ENCODE data around the gene WNK2. TPM values are rescaled to one million over a fixed set of nuclear protein-coding genes. Genes with fewer than 3 reads are reported as not detected.

The WNK2 gene
- total and polyA plus RNA-seq, 2 of the 4 experiments (the other 2 are of a cell fraction): not detected

DNA sequence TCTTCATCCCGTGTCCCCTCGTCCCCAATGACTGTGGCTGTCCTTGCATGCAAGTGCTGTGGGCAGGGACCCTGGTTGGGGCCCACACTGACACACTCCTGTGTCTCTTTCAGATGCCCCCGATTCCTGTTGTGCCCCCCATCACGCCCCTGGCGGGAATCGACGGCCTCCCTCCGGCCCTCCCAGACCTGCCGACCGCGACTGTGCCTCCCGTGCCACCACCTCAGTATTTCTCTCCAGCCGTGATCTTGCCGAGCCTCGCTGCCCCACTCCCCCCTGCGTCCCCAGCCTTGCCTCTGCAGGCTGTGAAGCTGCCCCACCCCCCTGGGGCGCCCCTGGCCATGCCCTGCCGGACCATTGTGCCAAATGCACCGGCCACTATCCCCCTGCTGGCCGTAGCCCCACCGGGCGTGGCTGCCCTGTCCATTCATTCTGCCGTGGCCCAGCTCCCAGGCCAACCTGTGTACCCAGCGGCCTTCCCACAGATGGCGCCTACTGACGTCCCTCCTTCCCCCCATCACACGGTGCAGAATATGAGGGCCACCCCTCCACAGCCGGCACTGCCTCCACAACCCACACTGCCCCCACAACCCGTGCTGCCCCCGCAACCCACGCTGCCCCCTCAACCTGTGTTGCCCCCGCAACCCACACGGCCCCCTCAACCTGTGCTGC is 75.0 kb downstream of the WNK2 start:
- no peaks in the 10 kb centered on the region for H3K4me1 ChIP-seq (ENCODE audit: control insufficient read depth, insufficient read depth, low read length)
- H2BK5ac ChIP-seq (ENCODE audit: low read depth, low read length, poor library complexity, severe bottlenecking): no peak overlapping the region
- POLR2A ChIA-PET (ENCODE audit: unreplicated experiment): no interaction called here
- TF ChIP-seq MAZ (IDR thresholded peaks at IDR 0.05; ENCODE audit: borderline replicate concordance, low read depth, low read length): no peak
- no peak for TF ChIP-seq RCOR1 (IDR thresholded peaks at IDR 0.05; ENCODE audit: insufficient replicate concordance, low read length)
- TF ChIP-seq POLR2A (IDR thresholded peaks at IDR 0.05; ENCODE audit: low read depth, low read length): no peak
- TF ChIP-seq, protein P1, sequence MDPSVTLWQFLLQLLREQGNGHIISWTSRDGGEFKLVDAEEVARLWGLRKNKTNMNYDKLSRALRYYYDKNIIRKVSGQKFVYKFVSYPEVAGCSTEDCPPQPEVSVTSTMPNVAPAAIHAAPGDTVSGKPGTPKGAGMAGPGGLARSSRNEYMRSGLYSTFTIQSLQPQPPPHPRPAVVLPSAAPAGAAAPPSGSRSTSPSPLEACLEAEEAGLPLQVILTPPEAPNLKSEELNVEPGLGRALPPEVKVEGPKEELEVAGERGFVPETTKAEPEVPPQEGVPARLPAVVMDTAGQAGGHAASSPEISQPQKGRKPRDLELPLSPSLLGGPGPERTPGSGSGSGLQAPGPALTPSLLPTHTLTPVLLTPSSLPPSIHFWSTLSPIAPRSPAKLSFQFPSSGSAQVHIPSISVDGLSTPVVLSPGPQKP (IDR thresholded peaks at IDR 0.05; ENCODE audit: borderline replicate concordance, low read depth, low read length): no peak
- no peak for TF ChIP-seq CHD1 (IDR thresholded peaks at IDR 0.05; ENCODE audit: low read depth, low read length)
- TF ChIP-seq CEBPB (IDR thresholded peaks at IDR 0.05; ENCODE audit: low read depth, low read length): no peak
- TF ChIP-seq RAD21 (IDR thresholded peaks at IDR 0.05; ENCODE audit: low read length): no peak
- no peak for TF ChIP-seq MXI1 (IDR thresholded peaks at IDR 0.05; ENCODE audit: borderline replicate concordance, low read depth, low read length)
- TF ChIP-seq, protein P2, sequence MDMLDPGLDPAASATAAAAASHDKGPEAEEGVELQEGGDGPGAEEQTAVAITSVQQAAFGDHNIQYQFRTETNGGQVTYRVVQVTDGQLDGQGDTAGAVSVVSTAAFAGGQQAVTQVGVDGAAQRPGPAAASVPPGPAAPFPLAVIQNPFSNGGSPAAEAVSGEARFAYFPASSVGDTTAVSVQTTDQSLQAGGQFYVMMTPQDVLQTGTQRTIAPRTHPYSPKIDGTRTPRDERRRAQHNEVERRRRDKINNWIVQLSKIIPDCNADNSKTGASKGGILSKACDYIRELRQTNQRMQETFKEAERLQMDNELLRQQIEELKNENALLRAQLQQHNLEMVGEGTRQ (IDR thresholded peaks at IDR 0.05; ENCODE audit: low read depth, low read length): no peak
- TF ChIP-seq, protein P3, sequence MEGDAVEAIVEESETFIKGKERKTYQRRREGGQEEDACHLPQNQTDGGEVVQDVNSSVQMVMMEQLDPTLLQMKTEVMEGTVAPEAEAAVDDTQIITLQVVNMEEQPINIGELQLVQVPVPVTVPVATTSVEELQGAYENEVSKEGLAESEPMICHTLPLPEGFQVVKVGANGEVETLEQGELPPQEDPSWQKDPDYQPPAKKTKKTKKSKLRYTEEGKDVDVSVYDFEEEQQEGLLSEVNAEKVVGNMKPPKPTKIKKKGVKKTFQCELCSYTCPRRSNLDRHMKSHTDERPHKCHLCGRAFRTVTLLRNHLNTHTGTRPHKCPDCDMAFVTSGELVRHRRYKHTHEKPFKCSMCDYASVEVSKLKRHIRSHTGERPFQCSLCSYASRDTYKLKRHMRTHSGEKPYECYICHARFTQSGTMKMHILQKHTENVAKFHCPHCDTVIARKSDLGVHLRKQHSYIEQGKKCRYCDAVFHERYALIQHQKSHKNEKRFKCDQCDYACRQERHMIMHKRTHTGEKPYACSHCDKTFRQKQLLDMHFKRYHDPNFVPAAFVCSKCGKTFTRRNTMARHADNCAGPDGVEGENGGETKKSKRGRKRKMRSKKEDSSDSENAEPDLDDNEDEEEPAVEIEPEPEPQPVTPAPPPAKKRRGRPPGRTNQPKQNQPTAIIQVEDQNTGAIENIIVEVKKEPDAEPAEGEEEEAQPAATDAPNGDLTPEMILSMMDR (conservative IDR thresholded peaks at IDR 0.05; ENCODE audit: low read depth, low read length): no peak
- H2AK9ac ChIP-seq (replicated peaks; ENCODE audit: low read depth, low read length, poor library complexity): no peak overlapping the region
- DNase-seq (no peak), ATAC-seq (ENCODE audit: low read depth) (no peak)
- H3K14ac ChIP-seq (replicated peaks; ENCODE audit: low read depth, low read length): no peak overlapping the region
- dilution Hi-C loops (cut with HindIII; ENCODE audit: low sequenced_read_pairs, unreplicated experiment) (no loop called here), in situ Hi-C loops (cut with MboI; ENCODE audit: low sequenced_read_pairs) (no loop called here), intact Hi-C loops (cut with micrococcal nuclease) (no loop called here)
- 76% methylated on average over 21 of the region's 33 CpGs; no CpG with 5 or more reads in 1 of the 2 experiments for WGBS, 2 experiments (ENCODE audit: extremely low coverage in 2 of 2, insufficient read length in 1 of 2)
- H2BK15ac ChIP-seq (ENCODE audit: low read depth, low read length): no peak overlapping the region
- H3K9ac ChIP-seq (ENCODE audit: low read depth, low read length): no peak overlapping the region
- H3K9me3 ChIP-seq (ENCODE audit: control insufficient read depth, insufficient read depth, low read length): no peaks in the 10 kb centered on the region
- H3K79me1 ChIP-seq (ENCODE audit: low read depth in 1 of 2, low read length in 2 of 2): no peaks in the 10 kb centered on the region
- CTCF ChIA-PET: no interaction called here
- no peak overlapping the region for H3K4me2 ChIP-seq (ENCODE audit: low read depth, low read length)
- H4K91ac ChIP-seq (ENCODE audit: insufficient read depth, low read depth, low read length): no peak overlapping the region
- H2BK20ac ChIP-seq (ENCODE audit: low read depth, low read length): no peak overlapping the region
- H3K27ac ChIP-seq (ENCODE audit: insufficient read depth, low read length): no peak overlapping the region
- H3K36me3 ChIP-seq (ENCODE audit: control insufficient read depth, insufficient read depth, low read length): no peaks in the 10 kb centered on the region
- no peak overlapping the region for H2AFZ ChIP-seq (replicated peaks; ENCODE audit: low read length, poor library complexity)
- no peak overlapping the region for H4K5ac ChIP-seq (ENCODE audit: low read depth, low read length)
- H3K56ac ChIP-seq (ENCODE audit: extremely low read depth, insufficient read depth, low read length): no peak overlapping the region
- H3K4ac ChIP-seq (ENCODE audit: low read depth, low read length): no peak overlapping the region
- no peak overlapping the region for H4K8ac ChIP-seq (ENCODE audit: low read depth in 2 of 2, low read length in 2 of 2)
- H3K4me3 ChIP-seq (ENCODE audit: insufficient read depth, low read depth, low read length): no peak overlapping the region
- no peaks in the 10 kb centered on the region; the same call in 1 of the 2 replicates for H3K27me3 ChIP-seq (ENCODE audit: control insufficient read depth, insufficient read depth, low read length)
- H3K23ac ChIP-seq (ENCODE audit: low read depth, low read length): no peak overlapping the region
- BruUV-seq (replicated peaks): no TSS peak
- no peak overlapping the region for H2AK5ac ChIP-seq (ENCODE audit: low read depth, low read length)
- no peaks in the 10 kb centered on the region for H3K9me1 ChIP-seq (ENCODE audit: insufficient read depth, low read length)
- H4K20me1 ChIP-seq (ENCODE audit: insufficient read depth, low read length): no peaks in the 10 kb centered on the region
- no peak overlapping the region for H2BK120ac ChIP-seq (ENCODE audit: low read depth, low read length)
- no peak overlapping the region for H3K18ac ChIP-seq (ENCODE audit: low read depth, low read length)

Measured in IMR-90 (cell line).